OCI-LY3 (cell line): ENCODE data around the gene ACTBL2.

Experiments
- H2AFZ ChIP-seq: fragments of 200-600, 300-600 bp; shearing (Covaris generic); 2 replicates; pipeline ENCODE4 v1.6.0; 2014; ENCODE audit warnings: antibody characterized with exemption, low read depth, low read length
- H3K27ac ChIP-seq: fragments of 200-600, 300-600 bp; sonication (generic); 2 replicates; pipeline ENCODE4 v1.5.1; 2014; ENCODE audit warnings: mild to moderate bottlenecking, low read length, moderate library complexity, mixed read lengths
- H3K27me3 ChIP-seq: fragments of 200-600, 300-600 bp; sonication (generic); 2 replicates; pipeline ENCODE4 v1.6.1; 2014; ENCODE audit warnings: low read depth, low read length, mixed read lengths
- H3K36me3 ChIP-seq: fragments of 200-600, 300-600 bp; sonication (generic); replicated peaks from 2 replicates; pipeline ENCODE3; 2014; ENCODE audit warnings: low read depth, low read length, mixed read lengths
- H3K4me1 ChIP-seq: fragments of 300-600, 200-600 bp; sonication (generic); 2 replicates; pipeline ENCODE4 v1.6.1; 2014; ENCODE audit warnings: low read length, mixed read lengths
- H3K4me2 ChIP-seq: fragments of 200-600, 300-600 bp; sonication (generic); 2 replicates; pipeline ENCODE4 v1.6.1; 2014; ENCODE audit warnings: low read length, mixed read lengths
- H3K4me3 ChIP-seq: fragments of 300-600, 200-600 bp; sonication (generic); 2 replicates; pipeline ENCODE4 v1.5.1; 2014; ENCODE audit warnings: antibody characterized with exemption, mild to moderate bottlenecking, low read length, moderate library complexity
- H3K79me2 ChIP-seq: fragments of 300-600, 200-600 bp; shearing (Covaris generic); 2 replicates; pipeline ENCODE4 v1.6.1; 2014; ENCODE audit warnings: mild to moderate bottlenecking, low read length, mixed read lengths
- H3K9ac ChIP-seq: fragments of 300-600, 200-600 bp; shearing (Covaris generic); 2 replicates; pipeline ENCODE4 v1.6.0; 2014; ENCODE audit warnings: mild to moderate bottlenecking, low read length, moderate library complexity
- H3K9me3 ChIP-seq: fragments of 200-600, 300-600 bp; shearing (Covaris generic); 2 replicates; pipeline ENCODE4 v1.6.1; 2014; ENCODE audit warnings: low read length, mixed read lengths; ENCODE audit not compliant: insufficient read depth
- H4K20me1 ChIP-seq: fragments of 200-600, 300-600 bp; sonication (generic); 2 replicates; pipeline ENCODE4 v1.6.1; 2016; ENCODE audit warnings: low read length, mixed read lengths; ENCODE audit not compliant: insufficient read depth
- EZH2phosphoT487 ChIP-seq: fragments of 200-600 bp; shearing (Covaris generic); IDR thresholded peaks from 2 replicates; pipeline ENCODE4 v1.6.1; 2018; ENCODE audit warnings: antibody characterized with exemption, mixed run types, low read depth
- TF ChIP-seq, protein P1 (sequence below): fragments of 200-600, 300-600 bp; sonication (generic); IDR thresholded peaks from 2 replicates; pipeline ENCODE4 v1.5.1; 2014; ENCODE audit warnings: antibody characterized with exemption, low read length, low read depth

ACTBL2 gene

DNA sequence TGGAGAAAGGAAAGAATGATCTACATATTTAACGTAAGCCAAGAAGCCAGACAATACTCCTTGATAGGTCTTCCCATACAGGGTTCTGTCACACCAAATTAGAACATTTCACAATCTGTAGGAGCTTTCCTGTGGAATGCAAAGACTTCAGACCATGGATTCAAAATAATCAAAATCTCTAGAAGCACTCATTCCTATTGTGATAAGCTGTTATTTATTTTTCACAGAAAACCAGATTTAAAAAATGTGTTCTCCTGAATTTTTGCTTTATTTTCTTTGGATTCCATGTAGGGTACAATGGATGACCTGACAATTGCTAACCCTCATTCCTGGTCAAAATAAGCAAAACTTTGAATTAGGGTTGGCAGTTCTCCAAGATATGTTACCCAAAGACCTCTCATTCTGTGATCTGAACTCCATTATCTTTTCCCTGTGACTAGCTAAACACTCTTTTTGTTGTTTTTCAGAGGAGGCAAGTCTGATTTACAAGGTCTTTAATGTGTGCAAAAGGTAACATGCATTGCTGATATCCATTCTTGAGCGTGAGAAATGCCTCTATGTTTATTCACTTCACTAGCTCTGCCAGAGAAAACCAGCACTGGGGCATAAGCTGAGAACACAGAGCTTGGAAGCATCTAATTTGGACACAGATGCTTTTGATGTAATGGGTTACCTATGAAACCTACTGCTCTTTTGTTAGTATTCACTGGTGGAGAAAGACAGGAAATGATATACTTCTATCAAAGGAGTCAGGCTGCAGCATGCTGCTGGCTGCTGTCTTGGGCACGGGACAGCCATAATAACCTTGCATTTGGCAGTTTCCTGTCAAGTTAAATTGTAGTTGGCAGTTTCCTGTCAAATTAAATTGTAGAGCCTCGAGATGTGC is 31.4 kb downstream of the ACTBL2 start:
- Histone ChIP-seq H3K79me2 (no peaks in the 10 kb centered on the region), H3K9ac (no peak overlapping the region), H3K9me3 (no peaks in the 10 kb centered on the region), H3K4me2 (no peak overlapping the region), H3K27me3 (no peaks in the 10 kb centered on the region), H3K4me1 (no peaks in the 10 kb centered on the region), H2AFZ (no peak overlapping the region), H3K27ac (no peak overlapping the region), H3K36me3 (no peaks in the 10 kb centered on the region), H3K4me3 (no peak overlapping the region), H4K20me1 (no peaks in the 10 kb centered on the region)
- no peak for TF ChIP-seq EZH2phosphoT487
- TF ChIP-seq, protein P1, sequence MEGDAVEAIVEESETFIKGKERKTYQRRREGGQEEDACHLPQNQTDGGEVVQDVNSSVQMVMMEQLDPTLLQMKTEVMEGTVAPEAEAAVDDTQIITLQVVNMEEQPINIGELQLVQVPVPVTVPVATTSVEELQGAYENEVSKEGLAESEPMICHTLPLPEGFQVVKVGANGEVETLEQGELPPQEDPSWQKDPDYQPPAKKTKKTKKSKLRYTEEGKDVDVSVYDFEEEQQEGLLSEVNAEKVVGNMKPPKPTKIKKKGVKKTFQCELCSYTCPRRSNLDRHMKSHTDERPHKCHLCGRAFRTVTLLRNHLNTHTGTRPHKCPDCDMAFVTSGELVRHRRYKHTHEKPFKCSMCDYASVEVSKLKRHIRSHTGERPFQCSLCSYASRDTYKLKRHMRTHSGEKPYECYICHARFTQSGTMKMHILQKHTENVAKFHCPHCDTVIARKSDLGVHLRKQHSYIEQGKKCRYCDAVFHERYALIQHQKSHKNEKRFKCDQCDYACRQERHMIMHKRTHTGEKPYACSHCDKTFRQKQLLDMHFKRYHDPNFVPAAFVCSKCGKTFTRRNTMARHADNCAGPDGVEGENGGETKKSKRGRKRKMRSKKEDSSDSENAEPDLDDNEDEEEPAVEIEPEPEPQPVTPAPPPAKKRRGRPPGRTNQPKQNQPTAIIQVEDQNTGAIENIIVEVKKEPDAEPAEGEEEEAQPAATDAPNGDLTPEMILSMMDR = no peak

DNA sequence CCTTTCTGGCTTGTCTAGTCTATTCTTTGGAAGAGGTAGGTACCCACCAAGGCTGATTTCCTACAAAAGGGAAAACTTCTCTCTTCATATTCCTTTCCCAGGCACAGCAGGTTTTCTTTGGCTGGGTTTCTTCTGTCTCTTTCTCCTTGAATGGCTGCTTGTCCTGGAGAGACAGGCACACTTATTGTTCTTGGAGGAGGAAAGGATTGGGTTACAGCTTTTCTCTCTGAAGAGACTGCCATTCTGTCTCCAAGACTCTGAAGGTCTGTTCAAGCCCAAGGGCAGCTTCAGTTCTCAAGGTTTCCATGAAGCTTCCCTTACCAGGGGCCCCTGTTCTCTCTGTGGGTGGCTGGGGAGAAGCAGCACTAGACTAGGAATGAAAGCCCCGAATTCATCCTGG is 33.9 kb downstream of the ACTBL2 start:
- TF ChIP-seq, protein P1 = no peak
- TF ChIP-seq EZH2phosphoT487 = no peak
- Histone ChIP-seq H3K4me3 (no peak overlapping the region), H3K4me1 (no peaks in the 10 kb centered on the region), H4K20me1 (no peaks in the 10 kb centered on the region), H3K27ac (no peak overlapping the region), H3K36me3 (no peaks in the 10 kb centered on the region), H3K4me2 (no peak overlapping the region), H2AFZ (no peak overlapping the region), H3K9ac (no peak overlapping the region), H3K79me2 (no peaks in the 10 kb centered on the region), H3K9me3 (no peaks in the 10 kb centered on the region), H3K27me3 (no peaks in the 10 kb centered on the region)

DNA sequence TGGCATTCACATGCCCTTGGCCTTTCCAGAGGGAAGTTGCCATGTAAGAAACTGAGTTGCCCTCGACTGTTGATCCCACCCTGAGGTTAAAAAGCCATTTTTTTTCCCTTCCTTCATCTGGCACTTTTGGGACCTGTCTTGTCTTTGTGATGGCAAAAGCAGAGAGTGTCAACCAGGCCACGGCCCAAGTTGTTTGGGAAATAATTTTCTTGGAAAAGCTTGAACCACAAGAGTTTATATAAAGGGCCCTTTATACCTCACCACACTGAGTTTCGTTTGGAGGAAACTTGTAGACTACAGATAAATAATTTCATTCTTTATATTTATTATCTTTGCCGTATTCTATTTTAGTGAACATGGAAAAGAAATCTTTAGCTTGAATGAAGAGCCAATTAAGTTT is 34.3 kb downstream of the ACTBL2 start:
- Histone ChIP-seq H3K36me3 (no peaks in the 10 kb centered on the region), H3K4me1 (no peaks in the 10 kb centered on the region), H3K4me3 (no peak overlapping the region), H3K9me3 (no peaks in the 10 kb centered on the region), H4K20me1 (no peaks in the 10 kb centered on the region), H3K4me2 (no peak overlapping the region), H3K79me2 (no peaks in the 10 kb centered on the region), H3K27me3 (no peaks in the 10 kb centered on the region), H3K9ac (no peak overlapping the region), H2AFZ (no peak overlapping the region), H3K27ac (no peak overlapping the region)
- TF ChIP-seq, protein P1 = no peak
- TF ChIP-seq EZH2phosphoT487 = no peak

DNA sequence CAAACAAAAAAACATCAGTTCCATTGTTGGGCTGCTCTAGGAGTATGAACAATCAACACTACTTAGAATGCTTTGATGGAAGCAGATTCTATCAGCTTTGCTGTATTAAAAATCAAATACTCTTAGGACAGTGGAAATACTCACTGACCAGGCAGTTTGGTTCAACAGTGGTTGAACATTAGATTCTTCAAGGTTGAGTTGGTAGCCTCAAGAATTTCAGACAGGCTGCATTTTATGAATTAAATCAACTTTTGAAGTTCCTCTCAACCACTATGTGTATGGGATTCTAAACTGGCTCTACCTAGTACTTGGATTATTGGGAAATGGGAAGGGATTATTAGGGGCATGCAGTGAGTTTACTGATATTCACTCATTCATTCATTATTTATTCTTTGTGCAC is 35.0 kb downstream of the ACTBL2 start:
- no peak overlapping the region for H3K4me3 ChIP-seq
- H4K20me1 ChIP-seq = no peaks in the 10 kb centered on the region
- TF ChIP-seq, protein P1 = no peak
- TF ChIP-seq EZH2phosphoT487 = no peak
- H3K4me2 ChIP-seq = no peak overlapping the region
- H2AFZ ChIP-seq = no peak overlapping the region
- no peaks in the 10 kb centered on the region for H3K4me1 ChIP-seq
- H3K9me3 ChIP-seq = no peaks in the 10 kb centered on the region
- no peak overlapping the region for H3K9ac ChIP-seq
- H3K27ac ChIP-seq = no peak overlapping the region
- no peaks in the 10 kb centered on the region for H3K27me3 ChIP-seq
- H3K36me3 ChIP-seq = no peaks in the 10 kb centered on the region
- H3K79me2 ChIP-seq = no peaks in the 10 kb centered on the region
